T-helper 2 cell treated with Interferon-gamma antibody and Interleukin-4, amounts not matched to agents 100 ng/mL and 5 ng/mL, for 36 hours (primary cell): ENCODE measurements around the gene ERBB2. TPM values are rescaled to one million over a fixed set of nuclear protein-coding genes. Genes with fewer than 3 reads are reported as not detected.
"Not testable (repeated sequence)": the region's sequence is repeated elsewhere in the genome, so short reads cannot be mapped to it uniquely, and the experiment has no call there.

Source experiments
- intact Hi-C: fragments of 100-400 bp; cut with micrococcal nuclease; formaldehyde crosslinking; loops from one replicate; pipeline ENCODE4 v1.15.1; 2023
- total RNA-seq: library from RNA; stranded (reverse); gene quantifications from 2 replicates; pipeline ENCODE4 v1.2.3, GENCODE V29; 2022

Gene ERBB2
- total RNA-seq, 1 donor from 2014 or later, result 4.4 TPM

DNA sequence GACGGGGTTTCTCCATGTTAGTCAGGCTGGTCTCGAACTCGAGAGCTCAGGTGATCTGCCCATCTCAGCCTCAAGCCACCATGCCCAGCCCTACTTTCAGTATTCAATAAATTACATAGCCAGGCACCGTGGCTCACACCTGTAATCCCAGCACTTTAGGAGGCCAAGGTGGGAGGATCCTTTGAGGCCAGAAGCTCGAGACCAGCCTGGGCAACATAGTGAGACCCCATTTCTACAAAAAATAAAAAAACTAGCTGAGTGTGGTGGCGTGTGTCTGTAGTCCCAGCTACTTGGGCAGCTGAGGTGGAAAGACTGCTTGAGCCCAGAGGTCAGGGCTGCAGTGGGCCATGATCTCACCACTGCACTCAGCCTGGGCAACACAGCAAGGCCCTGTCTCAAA lies 22.2 kb downstream of the ERBB2 start:
- intact Hi-C loops, result no loop called here

DNA sequence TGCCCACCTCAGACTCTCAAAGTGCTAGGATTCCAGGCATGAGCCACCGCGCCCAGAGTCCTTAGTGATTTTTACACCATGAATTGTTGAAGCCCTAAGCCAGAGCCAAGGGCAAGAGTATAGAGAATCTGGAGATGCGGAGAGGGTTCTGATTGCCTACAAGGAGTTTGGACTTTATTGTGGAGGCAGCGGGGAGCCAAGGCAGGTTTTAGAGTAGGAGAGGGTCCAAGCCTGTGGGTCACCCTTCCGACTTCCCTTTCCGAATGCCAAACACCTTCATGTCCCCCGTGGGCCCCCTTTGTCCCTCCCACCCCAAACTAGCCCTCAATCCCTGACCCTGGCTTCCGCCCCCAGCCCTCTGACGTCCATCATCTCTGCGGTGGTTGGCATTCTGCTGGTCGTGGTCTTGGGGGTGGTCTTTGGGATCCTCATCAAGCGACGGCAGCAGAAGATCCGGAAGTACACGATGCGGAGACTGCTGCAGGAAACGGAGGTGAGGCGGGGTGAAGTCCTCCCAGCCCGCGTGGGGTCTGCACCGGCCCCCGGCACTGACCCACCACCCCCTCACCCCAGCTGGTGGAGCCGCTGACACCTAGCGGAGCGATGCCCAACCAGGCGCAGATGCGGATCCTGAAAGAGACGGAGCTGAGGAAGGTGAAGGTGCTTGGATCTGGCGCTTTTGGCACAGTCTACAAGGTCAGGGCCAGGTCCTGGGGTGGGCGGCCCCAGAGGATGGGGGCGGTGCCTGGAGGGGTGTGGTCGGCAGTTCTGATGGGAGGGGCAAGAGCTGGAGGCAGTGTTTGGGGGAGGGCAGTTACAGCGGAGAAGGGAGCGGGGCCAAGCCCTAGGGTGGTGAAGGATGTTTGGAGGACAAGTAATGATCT lies 23.3 kb downstream of the ERBB2 start:
- intact Hi-C loops, result no loop called here

DNA sequence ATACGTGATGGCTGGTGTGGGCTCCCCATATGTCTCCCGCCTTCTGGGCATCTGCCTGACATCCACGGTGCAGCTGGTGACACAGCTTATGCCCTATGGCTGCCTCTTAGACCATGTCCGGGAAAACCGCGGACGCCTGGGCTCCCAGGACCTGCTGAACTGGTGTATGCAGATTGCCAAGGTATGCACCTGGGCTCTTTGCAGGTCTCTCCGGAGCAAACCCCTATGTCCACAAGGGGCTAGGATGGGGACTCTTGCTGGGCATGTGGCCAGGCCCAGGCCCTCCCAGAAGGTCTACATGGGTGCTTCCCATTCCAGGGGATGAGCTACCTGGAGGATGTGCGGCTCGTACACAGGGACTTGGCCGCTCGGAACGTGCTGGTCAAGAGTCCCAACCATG lies 24.9 kb downstream of the ERBB2 start:
- intact Hi-C loops, result no loop called here

DNA sequence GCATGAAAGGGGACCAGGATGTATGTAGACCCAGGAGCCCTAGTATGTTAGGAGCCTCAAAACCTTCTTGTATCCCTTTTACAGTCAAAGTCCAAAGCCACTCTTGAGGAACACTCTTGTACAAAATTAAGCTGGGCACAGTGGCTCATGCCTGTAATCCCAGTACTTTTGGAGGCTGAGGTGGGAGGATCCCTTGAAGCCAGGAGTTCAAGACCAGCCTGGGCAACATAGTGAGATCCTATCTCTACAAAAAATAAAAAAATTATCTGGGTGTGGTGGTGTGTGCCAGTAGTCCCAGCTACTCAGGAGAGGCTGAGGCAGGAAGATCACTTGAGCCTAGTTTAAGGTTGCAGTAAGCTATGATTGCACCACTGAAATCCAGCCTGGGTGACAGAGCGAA lies 26.1 kb downstream of the ERBB2 start:
- intact Hi-C loops, result not testable (repeated sequence)

DNA sequence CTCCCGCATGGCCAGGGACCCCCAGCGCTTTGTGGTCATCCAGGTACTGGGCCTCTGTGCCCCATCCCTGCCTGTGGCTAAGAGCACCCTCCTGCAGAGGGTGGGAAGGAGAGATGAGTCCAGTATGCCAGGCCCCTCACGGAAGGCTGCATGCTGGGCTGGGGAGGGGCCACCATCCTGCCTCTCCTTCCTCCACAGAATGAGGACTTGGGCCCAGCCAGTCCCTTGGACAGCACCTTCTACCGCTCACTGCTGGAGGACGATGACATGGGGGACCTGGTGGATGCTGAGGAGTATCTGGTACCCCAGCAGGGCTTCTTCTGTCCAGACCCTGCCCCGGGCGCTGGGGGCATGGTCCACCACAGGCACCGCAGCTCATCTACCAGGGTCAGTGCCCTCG lies 26.8 kb downstream of the ERBB2 start:
- intact Hi-C loops, result no loop called here

DNA sequence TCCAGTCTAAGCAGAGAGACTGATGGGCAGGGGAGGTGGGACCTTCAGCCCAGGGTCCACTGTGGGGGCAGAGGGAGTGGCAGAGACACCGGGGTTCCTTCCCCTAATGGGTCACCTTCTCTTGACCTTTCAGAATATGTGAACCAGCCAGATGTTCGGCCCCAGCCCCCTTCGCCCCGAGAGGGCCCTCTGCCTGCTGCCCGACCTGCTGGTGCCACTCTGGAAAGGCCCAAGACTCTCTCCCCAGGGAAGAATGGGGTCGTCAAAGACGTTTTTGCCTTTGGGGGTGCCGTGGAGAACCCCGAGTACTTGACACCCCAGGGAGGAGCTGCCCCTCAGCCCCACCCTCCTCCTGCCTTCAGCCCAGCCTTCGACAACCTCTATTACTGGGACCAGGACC lies 27.7 kb downstream of the ERBB2 start:
- intact Hi-C loops, result no loop called here

DNA sequence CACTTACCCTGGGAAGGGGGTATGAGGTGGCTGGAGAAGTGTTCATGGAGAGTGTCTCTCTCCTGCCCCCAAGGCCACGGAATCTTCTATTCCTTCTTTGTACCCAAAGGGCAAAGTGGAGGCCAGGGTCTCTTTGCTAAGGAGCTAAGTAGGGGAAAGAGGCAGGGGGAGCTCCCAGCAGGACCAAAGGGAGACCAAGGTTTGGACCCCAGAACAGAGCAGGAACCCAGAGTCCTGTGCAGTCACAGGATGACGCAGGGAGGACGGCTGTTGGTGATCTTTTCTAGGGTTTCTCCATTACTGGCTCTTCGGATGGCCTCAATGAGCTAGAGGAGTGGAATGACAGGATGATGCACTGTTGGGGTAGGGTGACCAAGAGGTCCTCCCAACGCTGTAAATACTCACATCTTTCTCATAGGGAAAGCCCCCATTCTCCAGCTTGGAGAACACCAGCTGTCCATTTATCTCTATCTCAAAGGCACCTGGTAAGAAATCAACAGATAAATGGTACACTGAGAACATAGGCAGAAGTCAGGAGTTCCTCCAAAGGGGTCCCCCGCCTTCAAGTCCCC lies 29.5 kb downstream of the ERBB2 start:
- intact Hi-C loops, result no loop called here

DNA sequence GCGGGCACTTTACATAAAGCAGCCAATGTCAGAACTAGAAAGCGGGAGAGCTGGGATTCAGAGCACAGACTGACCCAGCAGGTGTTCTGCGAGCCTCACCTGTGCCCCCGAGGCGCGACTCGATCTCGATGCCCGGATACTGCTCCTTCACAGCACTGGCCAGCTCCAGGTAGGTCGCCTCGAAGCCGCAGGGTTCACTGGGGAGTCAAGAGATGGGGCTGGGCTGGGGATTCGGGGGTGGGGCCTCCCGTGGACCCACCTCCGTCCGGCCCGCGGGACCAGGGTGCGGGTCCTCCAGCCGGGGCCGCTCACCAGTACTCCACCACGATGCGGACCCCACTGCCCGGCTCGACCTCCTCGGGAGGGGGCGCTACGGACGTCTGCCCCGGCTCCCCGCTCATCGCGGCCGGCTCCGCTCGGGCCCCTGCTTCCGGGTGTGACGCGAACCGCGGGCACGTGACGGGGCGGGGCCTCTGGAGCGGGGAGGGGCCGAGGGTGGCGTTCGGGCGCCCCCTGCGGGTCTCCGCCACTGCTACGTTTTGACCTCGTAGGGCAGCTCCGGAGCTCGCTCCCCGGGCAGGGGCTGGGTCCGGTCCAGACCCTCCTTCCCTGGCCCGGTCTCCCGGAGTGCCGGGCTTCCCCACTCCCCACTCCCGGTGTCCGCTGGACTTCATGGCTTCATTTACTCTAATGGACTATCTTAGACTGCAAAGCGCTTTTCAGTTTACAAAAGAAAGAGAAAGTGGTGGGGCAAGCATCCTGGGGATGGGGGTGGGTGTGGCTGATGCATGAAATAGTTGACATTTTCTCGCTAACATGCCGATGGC lies 30.4 kb downstream of the ERBB2 start, which contains the start of gene MIEN1:
Gene MIEN1 (minus strand): TSS at position 438 of the 827 bp plus-strand sequence. CDS start 37 bp downstream, at position 401.
- intact Hi-C loops, result loop anchor here (1.0 to 5.0 kb wide), 5 partner anchors 24 to 250 kb away; partner anchors contain the start of genes PGAP3, PSMD3 and STARD3

DNA sequence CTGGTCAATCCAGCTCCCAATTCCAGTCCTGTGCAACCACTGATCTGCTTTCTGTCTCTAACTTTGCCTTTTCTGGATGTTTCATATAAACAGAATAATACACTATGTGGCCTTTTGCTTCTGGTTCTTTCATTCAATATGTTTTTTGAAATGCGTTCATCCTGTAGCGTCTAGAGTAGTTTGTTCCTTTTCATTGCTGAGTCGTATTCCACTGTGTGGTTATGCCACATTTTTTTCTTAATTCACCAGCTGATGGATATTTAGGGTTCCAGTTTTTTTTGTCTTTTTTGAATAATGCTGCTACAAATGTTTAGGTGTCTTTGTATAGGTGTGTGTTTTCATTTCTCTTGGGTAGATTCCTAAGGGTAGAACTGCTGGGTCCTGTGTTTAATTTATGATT lies 32.7 kb downstream of the ERBB2 start:
- intact Hi-C loops, result loop anchor here (5.0 kb wide), 2 partner anchors 55 to 95 kb away; partner anchors contain the start of gene STARD3

DNA sequence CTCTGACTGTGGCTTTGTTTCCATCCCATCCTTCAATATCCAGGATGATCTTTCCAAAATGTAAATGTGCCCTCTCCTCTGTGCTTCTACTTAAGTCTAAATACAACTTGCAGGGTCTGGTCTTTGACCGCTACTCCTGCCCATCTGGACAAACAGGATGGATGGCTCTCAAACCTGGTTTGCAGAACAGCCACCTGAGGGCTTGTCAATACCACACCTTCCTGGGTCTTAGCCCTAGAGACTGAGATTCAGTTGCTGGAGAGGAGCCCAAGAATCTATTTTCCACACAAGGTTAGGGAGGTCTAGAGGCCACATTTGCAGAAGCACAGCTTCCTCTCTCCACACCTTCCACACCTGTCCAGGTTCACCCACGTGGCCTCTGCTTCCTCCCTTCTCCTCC lies 36.0 kb downstream of the ERBB2 start:
- intact Hi-C loops, result no loop called here

DNA sequence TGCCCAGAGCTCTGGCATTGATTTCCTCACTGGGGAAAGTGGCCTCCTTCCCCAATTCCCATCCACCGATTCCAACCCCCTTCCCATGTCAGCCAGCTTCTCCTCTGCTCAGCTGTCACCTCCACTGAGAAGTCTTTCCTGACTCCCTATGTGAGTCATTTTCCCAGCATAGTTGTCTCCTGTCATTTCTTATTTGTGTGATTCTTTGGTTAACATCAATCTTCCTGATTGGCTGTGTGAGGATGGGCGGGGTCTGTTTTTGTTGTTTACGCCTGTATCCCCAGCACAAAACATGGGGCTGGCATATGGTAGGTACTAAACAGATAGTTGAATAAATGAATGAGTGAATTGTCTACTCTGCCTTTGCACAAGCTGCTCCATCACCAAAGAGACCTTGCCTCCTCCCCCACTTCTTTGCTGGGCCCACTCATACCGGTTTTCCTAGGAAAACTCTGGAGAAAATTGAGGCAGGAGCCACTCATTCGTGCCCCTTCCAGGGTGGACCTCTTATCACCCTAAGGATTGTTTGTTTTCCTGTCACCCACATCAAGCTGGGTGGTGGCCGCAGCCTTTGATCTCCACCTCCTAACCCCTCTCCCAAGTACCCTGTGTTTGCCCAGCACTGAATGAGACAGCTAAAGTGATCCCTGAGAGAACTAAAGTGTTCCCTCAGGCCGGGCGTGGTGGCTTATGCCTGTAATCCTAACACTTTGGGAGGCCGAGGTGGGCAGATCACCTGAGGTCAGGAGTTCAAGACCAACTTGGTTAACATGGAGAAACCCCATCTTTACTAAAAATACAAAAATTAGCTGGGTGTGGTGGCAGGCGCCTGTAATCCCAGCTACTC lies 36.7 kb downstream of the ERBB2 start:
- intact Hi-C loops, result no loop called here

DNA sequence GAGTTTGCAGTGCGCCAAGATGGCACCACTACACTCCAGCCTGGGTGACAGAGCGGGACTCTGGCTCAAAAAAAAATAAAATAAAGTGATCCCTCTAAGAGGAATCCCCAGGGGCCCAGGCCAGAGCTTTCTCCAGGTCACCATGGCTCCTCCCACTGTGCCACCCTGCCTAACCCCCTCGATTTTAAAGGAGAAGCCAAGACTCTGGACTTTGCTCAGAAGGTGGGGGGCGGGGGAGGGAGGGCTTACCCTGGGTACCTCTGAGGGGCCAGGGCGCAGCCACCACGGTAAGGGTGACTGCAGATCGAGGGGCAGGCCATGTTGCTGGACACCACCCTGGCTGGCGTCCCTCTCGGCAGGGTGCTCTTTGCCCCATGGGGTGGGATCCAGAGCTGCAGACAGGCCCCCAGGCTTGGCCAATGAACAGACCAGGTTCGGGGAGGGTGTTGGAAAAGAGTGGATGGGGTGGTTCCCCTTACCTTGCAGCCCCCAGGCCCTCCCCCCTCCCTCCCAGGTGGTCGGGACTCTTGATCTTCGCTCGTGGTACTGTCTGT lies 37.4 kb downstream of the ERBB2 start:
- intact Hi-C loops, result no loop called here

DNA sequence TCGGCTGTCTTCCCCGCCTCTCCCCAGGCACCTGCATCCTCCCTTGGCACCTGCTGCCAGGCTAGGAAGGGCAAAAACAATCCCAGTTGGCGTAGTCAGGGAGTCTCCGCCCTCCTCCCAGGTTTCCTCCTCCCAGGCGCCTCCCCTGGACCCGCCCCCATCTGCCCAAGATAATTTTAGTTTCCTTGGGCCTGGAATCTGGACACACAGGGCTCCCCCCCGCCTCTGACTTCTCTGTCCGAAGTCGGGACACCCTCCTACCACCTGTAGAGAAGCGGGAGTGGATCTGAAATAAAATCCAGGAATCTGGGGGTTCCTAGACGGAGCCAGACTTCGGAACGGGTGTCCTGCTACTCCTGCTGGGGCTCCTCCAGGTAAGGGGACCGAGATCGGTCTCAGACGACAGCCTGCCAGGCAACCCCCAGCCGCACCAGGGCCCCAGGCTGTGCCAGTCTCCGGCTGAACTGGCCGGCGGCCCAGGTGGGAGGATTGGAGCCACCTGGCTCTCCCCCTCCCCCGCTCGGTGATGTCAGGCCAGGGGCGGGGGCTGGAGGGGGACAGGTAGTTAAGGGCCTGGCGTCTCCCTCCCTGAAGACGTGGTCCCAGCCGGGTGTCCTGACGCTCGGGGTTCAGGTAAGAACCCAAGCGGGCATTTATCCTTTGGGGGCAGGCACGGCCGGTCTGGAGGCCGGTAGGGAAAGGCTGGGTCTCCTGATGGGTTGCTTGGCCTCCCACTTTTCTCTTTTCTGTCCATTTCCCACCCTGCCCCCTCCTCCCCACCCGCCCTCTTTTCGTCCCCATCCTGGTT lies 38.1 kb downstream of the ERBB2 start, which contains the start of gene GRB7:
Gene GRB7 (plus strand): TSS at position 179 of the 808 bp plus-strand sequence. CDS start 4,364 bp downstream, outside the sequence.
- intact Hi-C loops, result no loop called here

DNA sequence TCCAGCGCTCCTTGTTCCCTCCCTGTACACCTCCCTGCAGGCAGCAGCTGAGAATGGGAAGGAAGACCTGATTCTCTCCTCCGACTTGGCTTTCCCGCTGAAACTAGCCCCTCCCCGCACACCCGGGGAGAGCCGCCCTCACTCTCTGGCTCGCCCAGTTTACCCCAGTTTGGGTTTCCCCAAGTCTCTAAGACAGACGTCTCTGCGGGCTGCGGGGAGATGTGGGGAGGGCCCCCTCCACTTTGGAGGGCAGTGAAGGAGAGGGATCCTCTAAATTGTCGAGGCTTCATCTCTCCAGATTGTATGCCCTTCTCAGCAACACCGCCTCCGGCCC lies 38.7 kb downstream of the ERBB2 start:
- intact Hi-C loops, result no loop called here

DNA sequence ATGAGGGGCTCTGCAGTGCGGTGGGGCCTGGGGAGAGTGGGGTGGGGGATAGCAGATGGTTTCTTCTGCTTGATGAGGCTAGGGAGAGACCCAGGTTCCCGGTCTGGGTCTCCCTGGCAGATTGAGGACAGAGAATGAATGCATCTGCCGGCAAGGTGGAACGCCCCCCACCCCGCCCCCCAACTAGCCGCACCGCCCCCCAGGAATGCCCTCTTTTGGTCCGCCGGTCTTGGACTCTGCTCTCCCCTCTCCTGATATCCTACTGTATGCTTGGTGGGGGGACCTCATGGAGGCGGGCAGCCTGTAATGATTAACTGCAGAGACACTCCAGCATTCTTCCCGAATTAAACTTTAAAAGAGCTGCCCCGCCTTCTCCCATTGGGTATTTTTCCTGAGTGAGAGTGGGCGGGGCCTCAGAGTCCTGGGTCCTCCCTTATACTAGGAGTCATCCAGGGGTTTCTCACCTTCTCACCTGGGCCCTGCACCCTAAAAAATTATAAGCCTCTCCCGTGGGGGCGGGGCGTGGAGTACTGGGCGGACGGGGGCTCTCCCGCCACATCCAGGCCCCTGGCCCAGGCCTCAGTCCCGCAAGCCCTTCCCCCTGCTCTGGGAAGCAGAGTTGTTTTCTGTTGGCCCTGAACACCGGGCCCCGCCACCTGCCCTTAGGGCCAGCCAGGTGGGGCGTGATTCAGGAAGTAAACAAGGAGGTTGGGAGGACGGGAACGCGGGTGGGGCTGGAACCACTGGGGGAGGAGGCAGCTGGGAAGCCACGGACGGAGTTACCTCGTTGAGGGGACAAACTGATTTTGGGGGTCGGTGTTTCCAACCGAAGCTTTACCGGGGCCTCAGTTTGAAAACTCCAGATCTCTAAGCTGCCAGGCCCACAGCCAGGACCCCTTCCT lies 39.4 kb downstream of the ERBB2 start:
- intact Hi-C loops, result no loop called here

DNA sequence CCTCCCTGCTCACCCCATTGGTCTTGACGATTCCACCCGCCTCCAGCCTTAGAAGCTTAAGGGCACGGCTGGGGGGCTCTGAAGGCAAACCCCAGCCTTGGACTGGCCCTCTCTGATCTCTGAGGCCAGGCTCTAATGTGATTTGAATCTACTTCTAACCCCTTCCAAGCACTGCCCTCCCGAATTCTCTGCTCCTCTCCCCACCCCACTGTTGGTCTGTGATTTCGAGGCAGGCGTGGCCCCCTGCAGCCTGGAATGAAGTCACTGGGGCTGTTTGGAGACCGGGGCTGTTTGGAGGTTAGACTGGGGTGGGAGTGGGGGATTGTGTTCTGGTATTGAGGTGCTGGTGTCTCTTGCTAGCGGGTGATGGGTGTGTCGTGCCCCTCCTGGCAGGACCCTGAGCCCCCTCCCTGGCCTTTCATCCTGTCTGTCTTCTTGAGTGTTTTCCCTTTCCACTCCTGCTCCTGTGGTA lies 40.1 kb downstream of the ERBB2 start:
- intact Hi-C loops, result no loop called here

DNA sequence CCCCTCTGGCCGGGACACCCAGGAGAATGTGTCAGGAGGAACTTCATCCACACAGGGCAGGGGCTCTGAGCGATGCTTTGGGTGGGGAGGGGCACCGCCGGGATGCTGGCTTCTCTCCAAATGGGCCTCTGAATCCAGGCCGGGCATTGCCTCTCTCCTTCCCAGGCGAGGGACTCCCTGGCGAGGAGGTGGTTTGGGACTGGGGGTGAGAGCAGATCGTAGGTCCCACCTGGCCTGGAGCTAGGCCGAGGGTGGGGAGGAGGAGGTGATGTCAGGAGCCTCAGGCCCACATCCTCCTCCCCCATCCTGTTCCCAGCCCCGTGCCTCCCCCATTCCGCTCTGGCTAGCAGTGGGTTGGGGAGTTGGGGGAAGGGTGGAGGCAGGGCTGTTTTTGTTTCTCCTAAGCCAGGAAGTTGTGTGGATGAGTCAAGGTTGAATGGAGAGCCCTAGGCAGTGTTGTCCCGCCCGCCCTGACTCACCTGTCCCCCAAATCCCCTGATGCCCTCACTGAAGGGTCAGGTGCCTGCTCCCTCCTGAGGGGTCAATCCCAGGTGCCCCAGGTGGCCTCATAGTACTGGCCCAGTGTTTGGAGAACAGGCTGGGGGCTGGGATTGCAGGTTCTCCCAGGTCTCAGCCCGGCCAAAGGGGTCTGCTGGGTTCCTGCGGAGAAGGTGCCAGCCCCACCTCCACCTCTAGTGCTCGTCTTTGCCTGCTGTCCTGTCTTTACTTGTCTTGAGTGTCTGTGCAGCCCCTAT lies 40.7 kb downstream of the ERBB2 start:
- intact Hi-C loops, result no loop called here
